ENCODE results near the gene TPST1. TPM values are rescaled to one million over a fixed set of nuclear protein-coding genes. Genes with fewer than 3 reads are reported as not detected.

TPST1 gene
- total and polyA plus RNA-seq, 9 of the 15 experiments (the other 6 are each of a cell fraction or from before 2014, with no cell fraction given): 0.15 to 2.2 (median 0.53) TPM

DNA sequence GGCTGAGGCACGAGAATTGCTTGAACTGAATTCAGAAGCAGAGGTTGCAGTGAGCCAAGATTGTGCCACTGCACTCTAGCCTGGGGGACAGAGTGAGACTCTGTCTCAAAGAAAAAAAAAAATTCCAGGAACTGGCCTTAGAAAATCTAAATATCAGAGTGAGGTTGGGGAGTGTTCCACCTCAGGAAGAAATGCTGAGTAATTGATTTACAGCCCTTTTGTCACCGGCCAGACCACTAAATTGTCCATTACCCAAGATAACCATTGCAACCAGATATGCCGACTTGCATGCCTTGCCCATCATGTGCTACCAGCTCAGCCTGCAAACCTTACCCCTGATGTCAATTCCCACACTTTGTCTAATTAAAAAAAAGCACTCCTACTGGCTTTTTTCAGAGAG lies 48.1 kb upstream of the TPST1 start (continued):
- no peak for TF ChIP-seq NFIX (CRISPR knock-in tag; IDR thresholded peaks at IDR 0.05; ENCODE audit: low read depth)
- TF ChIP-seq, protein P1, sequence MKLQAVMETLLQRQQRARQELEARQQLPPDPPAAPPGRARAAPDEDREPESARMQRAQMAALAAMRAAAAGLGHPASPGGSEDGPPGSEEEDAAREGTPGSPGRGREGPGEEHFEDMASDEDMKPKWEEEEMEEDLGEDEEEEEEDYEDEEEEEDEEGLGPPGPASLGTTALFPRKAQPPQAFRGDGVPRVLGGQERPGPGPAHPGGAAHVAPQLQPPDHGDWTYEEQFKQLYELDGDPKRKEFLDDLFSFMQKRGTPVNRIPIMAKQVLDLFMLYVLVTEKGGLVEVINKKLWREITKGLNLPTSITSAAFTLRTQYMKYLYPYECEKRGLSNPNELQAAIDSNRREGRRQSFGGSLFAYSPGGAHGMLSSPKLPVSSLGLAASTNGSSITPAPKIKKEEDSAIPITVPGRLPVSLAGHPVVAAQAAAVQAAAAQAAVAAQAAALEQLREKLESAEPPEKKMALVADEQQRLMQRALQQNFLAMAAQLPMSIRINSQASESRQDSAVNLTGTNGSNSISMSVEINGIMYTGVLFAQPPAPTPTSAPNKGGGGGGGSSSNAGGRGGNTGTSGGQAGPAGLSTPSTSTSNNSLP (IDR thresholded peaks at IDR 0.05; ENCODE audit: borderline replicate concordance, low read depth, low read length): no peak
- TF ChIP-seq SMAD3 (CRISPR knock-in tag; conservative IDR thresholded peaks at IDR 0.05): 0 out of 2 replicates have a peak, but pooled peaks have one; percentile 40
- TF ChIP-seq SIRT6 (IDR thresholded peaks at IDR 0.05; ENCODE audit: low read depth, low read length): no peak
- no peak for TF ChIP-seq RAD51 (IDR thresholded peaks at IDR 0.05; ENCODE audit: borderline replicate concordance, low read depth)
- TF ChIP-seq KAT7 (CRISPR knock-in tag; IDR thresholded peaks at IDR 0.05; ENCODE audit: borderline replicate concordance): no peak
- TF ChIP-seq BCL6 (CRISPR knock-in tag; IDR thresholded peaks at IDR 0.05): no peak
- TF ChIP-seq, protein P2, sequence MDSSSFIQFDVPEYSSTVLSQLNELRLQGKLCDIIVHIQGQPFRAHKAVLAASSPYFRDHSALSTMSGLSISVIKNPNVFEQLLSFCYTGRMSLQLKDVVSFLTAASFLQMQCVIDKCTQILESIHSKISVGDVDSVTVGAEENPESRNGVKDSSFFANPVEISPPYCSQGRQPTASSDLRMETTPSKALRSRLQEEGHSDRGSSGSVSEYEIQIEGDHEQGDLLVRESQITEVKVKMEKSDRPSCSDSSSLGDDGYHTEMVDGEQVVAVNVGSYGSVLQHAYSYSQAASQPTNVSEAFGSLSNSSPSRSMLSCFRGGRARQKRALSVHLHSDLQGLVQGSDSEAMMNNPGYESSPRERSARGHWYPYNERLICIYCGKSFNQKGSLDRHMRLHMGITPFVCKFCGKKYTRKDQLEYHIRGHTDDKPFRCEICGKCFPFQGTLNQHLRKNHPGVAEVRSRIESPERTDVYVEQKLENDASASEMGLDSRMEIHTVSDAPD (CRISPR knock-in tag; IDR thresholded peaks at IDR 0.05): no peak
- TF ChIP-seq, protein P3, sequence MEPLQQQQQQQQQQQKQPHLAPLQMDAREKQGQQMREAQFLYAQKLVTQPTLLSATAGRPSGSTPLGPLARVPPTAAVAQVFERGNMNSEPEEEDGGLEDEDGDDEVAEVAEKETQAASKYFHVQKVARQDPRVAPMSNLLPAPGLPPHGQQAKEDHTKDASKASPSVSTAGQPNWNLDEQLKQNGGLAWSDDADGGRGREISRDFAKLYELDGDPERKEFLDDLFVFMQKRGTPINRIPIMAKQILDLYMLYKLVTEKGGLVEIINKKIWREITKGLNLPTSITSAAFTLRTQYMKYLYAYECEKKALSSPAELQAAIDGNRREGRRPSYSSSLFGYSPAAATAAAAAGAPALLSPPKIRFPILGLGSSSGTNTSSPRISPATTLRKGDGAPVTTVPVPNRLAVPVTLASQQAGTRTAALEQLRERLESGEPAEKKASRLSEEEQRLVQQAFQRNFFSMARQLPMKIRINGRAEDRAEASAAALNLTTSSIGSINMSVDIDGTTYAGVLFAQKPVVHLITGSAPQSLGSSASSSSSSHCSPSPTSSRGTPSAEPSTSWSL (CRISPR knock-in tag; IDR thresholded peaks at IDR 0.05; ENCODE audit: borderline replicate concordance): no peak
- no peak for TF ChIP-seq MCM5 (IDR thresholded peaks at IDR 0.05; ENCODE audit: low read depth)
- no peak for TF ChIP-seq COPS2 (conservative IDR thresholded peaks at IDR 0.05)
- TF ChIP-seq POLR3A (IDR thresholded peaks at IDR 0.05; ENCODE audit: borderline replicate concordance, extremely low read depth, insufficient read depth, insufficient read length): no peak
- no peak for TF ChIP-seq FOXK2 (conservative IDR thresholded peaks at IDR 0.05 in 1 of 2, IDR thresholded peaks at IDR 0.05 in 1 of 2; ENCODE audit: low read depth in 2 of 2)
- no peak for TF ChIP-seq CEBPG (CRISPR knock-in tag; IDR thresholded peaks at IDR 0.05)
- TF ChIP-seq CEBPG (tag; conservative IDR thresholded peaks at IDR 0.05 in 1 of 2, IDR thresholded peaks at IDR 0.05 in 1 of 2): 0 out of 4 replicates have a peak, but pooled peaks of 1 of the 2 experiments have one; percentile 11
- peak; percentile 47; the same call in 1 of the 2 replicates for TF ChIP-seq L3MBTL2 (IDR thresholded peaks at IDR 0.05)
- no peak for TF ChIP-seq TGIF2 (CRISPR knock-in tag; IDR thresholded peaks at IDR 0.05)
- no peak for TF ChIP-seq BRD9 (IDR thresholded peaks at IDR 0.05; ENCODE audit: low read depth, partially characterized antibody)
- no peak for TF ChIP-seq CHD4 (IDR thresholded peaks at IDR 0.05; ENCODE audit: insufficient read depth, insufficient replicate concordance, low read depth, low read length, poor library complexity, severe bottlenecking)
- TF ChIP-seq ZNF79 (CRISPR knock-in tag; IDR thresholded peaks at IDR 0.05; ENCODE audit: low read depth): no peak
- no peak for TF ChIP-seq ASH1L (IDR thresholded peaks at IDR 0.05; ENCODE audit: borderline replicate concordance, low read depth, partially characterized antibody)
- no peak for TF ChIP-seq PCBP1 (IDR thresholded peaks at IDR 0.05; ENCODE audit: low read depth, low read length, poor library complexity, severe bottlenecking)
- TF ChIP-seq NR3C1 (CRISPR knock-in tag; IDR thresholded peaks at IDR 0.05): no peak

All from K562 (cell line).